LNCAP (cell line): ENCODE data around the gene AJAP1.

ENCODE experiments used
- TF ChIP-seq, protein P1 (sequence below): fragments of 450-650 bp; IDR thresholded peaks from 2 replicates; pipeline ENCODE4 v1.5.1; 2017; ENCODE audit warnings: mild to moderate bottlenecking

AJAP1 gene

GRCh38 chr1:4701276-4701675 is 46.9 kb downstream of the AJAP1 start:
- TF ChIP-seq, protein P1, sequence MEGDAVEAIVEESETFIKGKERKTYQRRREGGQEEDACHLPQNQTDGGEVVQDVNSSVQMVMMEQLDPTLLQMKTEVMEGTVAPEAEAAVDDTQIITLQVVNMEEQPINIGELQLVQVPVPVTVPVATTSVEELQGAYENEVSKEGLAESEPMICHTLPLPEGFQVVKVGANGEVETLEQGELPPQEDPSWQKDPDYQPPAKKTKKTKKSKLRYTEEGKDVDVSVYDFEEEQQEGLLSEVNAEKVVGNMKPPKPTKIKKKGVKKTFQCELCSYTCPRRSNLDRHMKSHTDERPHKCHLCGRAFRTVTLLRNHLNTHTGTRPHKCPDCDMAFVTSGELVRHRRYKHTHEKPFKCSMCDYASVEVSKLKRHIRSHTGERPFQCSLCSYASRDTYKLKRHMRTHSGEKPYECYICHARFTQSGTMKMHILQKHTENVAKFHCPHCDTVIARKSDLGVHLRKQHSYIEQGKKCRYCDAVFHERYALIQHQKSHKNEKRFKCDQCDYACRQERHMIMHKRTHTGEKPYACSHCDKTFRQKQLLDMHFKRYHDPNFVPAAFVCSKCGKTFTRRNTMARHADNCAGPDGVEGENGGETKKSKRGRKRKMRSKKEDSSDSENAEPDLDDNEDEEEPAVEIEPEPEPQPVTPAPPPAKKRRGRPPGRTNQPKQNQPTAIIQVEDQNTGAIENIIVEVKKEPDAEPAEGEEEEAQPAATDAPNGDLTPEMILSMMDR, result no peak

DNA sequence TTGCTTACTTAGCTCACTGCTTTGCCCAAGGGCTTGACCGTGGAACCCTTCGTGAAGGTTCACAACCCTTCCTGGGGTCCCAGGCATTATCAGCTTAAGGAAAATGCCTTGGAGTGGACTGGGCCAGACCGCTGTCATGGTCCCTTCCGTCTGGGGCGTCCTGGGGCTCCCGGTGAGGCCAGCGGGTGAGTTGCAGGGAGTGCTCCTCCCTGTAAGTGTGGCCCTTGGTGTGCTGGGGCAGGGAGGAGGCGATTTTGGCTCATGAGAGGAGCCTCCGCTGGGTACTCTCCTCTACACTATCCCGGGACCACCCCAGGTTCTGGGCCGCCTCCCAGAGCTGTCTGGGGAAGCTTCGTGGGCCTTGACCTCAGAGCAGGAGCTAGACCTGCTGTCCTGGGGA is 48.1 kb downstream of the AJAP1 start:
- TF ChIP-seq, protein P1, result no peak

- TF ChIP-seq, protein P1, result no peak
These were observed 48.5 kb downstream of the AJAP1 start for GRCh38 chr1:4702932-4703331.

DNA sequence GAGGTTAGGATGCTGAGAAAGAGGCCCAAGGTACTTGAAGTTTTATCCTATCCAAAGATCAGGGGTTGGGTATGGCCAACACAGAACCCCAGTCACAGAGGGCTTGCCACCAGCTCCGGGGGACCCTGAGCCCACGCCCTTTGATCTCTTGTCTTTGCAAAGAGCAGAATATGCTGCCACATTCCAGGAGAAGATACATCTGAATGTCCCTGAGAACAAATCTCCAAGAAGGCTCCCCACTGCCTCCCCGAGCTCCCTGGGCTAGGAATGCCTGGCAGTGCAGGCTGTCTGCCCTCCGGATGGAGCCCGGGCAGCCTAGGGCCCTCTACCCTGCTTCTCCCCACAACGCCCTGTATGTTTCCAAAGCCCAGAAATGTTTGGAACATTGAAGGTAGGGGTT is 49.2 kb downstream of the AJAP1 start:
- TF ChIP-seq, protein P1, result no peak

DNA sequence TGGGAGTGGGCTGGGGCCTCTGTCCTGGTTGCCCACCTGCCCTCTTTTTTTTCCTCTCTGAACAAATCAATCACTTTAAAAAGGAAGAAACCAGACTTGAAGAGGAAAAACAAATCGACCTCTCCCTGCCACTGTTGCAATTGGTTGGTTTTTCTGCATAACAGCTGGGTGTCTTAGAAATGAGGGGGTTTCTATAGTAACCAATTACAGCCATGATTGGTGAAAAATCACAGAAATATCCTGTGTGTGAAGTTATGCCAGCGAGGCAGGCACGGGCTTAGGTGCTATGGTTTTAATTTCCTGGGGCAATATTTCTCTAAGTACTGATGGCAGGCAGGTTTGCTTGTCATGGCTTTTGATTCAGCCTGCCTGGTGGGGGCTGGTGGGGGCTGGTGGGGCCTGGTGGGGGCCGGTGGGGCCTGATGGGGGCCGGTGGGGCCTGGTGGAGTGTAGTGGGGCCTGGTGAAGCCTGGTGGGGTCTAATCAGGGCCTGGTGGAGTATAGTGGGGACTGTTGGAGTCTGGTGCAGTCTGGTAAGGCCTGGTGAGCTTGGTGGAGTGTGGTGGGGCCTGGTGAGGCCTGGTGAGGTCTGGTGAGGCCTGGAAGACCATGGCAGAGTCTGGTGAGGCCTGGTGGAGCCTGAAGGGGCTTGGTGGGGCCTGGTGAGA is 54.6 kb downstream of the AJAP1 start:
- TF ChIP-seq, protein P1, result no peak

DNA sequence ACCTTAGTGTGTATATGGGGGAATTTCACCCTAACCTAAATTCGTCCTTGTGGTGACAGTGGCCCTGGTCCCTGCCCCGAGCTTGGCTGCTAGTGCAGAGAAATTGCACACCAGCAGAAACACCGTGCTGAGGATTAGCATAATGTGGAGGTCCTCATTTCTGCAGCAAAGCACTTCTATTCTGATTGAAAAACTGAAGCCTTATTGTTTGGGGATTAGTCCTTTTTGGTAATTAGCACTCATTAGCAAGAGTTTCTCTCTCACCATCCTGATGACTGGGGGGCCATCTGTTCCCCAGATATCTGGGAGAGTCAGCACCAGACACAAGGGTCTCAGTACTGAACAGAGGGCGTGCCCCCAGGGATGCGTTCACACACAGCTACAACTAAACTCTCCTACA is 55.2 kb downstream of the AJAP1 start:
- TF ChIP-seq, protein P1, result no peak

DNA sequence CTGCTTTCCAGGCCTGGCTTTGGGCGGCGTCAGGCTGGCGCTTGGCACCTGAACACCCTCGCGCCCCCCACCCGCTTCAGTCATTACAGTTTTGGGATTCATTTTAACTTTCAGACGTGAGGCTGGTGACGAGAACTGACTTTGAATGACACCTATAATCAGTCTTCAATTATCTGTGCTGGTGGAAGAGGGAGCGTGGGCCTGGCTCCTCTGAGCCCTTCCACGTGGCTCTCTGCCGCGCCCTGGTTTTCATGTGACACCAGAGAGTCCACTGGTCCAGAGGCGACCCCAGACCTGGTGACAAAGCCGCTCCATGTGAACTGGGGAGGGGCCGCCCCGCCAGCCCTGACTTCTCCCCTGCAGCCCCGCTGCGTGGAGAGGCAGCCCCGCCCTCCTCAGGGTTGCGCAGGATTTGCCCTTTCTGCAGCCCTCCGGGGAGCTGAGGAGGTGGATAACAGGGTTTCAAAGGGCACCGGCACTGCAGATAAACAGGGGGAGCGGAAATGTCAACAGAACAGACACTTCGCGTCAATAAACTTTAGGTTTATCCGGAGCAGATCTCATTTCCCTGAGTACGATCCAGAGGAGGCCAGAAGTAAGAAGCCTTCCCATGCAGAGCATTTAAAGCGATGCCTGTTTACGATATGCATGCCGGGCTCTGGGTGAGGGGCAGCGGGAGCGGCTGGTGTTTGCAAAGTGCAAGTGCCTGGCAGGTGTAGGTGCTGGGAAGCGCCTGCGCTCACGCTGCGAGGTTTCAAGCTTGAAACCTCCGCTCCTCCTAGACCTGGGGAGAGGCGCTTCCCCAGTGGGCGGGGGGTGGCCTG is 56.4 kb downstream of the AJAP1 start:
- TF ChIP-seq, protein P1, result no peak
